GM23338 (cell line): ENCODE results near the gene COX10. TPM values are rescaled to one million over a fixed set of nuclear protein-coding genes. Genes with fewer than 3 reads are reported as not detected.

Experiments
- ATAC-seq: fragments of 200-7000 bp; cut with Tn5 transposase; 3 replicates; pipeline ENCODE4 v1.9.1; 2020
- DNase-seq: peaks from one replicate; pipeline ENCODE4 v3.0.0-alpha.2; 2015; ENCODE audit warnings: low spot score
- H2AFZ ChIP-seq: fragments of 200-600 bp; sonication (generic); 2 replicates; pipeline ENCODE4 v1.8.0; 2016; ENCODE audit warnings: antibody characterized with exemption, mild to moderate bottlenecking, moderate library complexity
- H3F3A ChIP-seq: fragments of 200-600 bp; sonication (generic); replicated peaks from 2 replicates; pipeline ENCODE4 v1.8.0; 2017; ENCODE audit warnings: antibody characterized with exemption, mixed run types, low read depth
- H3K27ac ChIP-seq: fragments of 200-600 bp; sonication (generic); 2 replicates; pipeline ENCODE4 v1.6.1; 2016; ENCODE audit warnings: low read depth
- H3K27me3 ChIP-seq: fragments of 200-600 bp; sonication (generic); 2 replicates; pipeline ENCODE4 v1.8.0; 2016; ENCODE audit warnings: mild to moderate bottlenecking, mixed run types, moderate library complexity; ENCODE audit not compliant: insufficient read depth
- H3K36me3 ChIP-seq: fragments of 200-600 bp; sonication (generic); 2 replicates; pipeline ENCODE4 v1.8.0; 2016; ENCODE audit warnings: mild to moderate bottlenecking; ENCODE audit not compliant: insufficient read depth
- H3K4me1 ChIP-seq: fragments of 200-600 bp; sonication (generic); 2 replicates; pipeline ENCODE4 v1.8.0; 2016; ENCODE audit warnings: mild to moderate bottlenecking, moderate library complexity; ENCODE audit not compliant: insufficient read depth
- H3K4me2 ChIP-seq: fragments of 200-600 bp; sonication (generic); 2 replicates; pipeline ENCODE4 v1.7.1; 2017; ENCODE audit warnings: mixed run types
- H3K4me3 ChIP-seq: fragments of 200-600 bp; sonication (generic); 2 replicates; pipeline ENCODE4 v1.6.1; 2016; ENCODE audit warnings: mixed run types
- H3K79me2 ChIP-seq: fragments of 200-600 bp; sonication (generic); replicated peaks from 2 replicates; pipeline ENCODE4 v1.8.0; 2017; ENCODE audit warnings: mild to moderate bottlenecking; ENCODE audit not compliant: insufficient read depth
- H3K9me2 ChIP-seq: fragments of 200-600 bp; sonication (generic); 2 replicates; pipeline ENCODE4 v1.8.0; 2017; ENCODE audit not compliant: insufficient read depth
- H4K20me1 ChIP-seq: fragments of 200-600 bp; sonication (generic); replicated peaks from 2 replicates; pipeline ENCODE4 v1.8.0; 2017; ENCODE audit warnings: mild to moderate bottlenecking; ENCODE audit not compliant: insufficient read depth
- H3K27ac Mint-ChIP-seq: 2 replicates; pipeline ENCODE4 v1.8.0; 2020; ENCODE audit warnings: inconsistent platforms, mild to moderate bottlenecking, moderate library complexity, mixed read lengths
- H3K27me3 Mint-ChIP-seq: 3 replicates; pipeline ENCODE4 v1.8.0; 2022; ENCODE audit warnings: low read depth, mild to moderate bottlenecking, moderate library complexity, mixed read lengths, inconsistent platforms; ENCODE audit not compliant: insufficient read depth, poor library complexity
- H3K36me3 Mint-ChIP-seq: 3 replicates; pipeline ENCODE4 v1.8.0; 2021; ENCODE audit warnings: low read depth, mild to moderate bottlenecking, inconsistent platforms, moderate library complexity, mixed read lengths
- H3K4me1 Mint-ChIP-seq: 3 replicates; pipeline ENCODE4 v1.8.0; 2020; ENCODE audit warnings: mild to moderate bottlenecking, inconsistent platforms, mixed read lengths
- H3K4me3 Mint-ChIP-seq: 3 replicates; pipeline ENCODE4 v1.8.0; 2021; ENCODE audit warnings: moderate library complexity, mild to moderate bottlenecking, inconsistent platforms, mixed read lengths
- H3K9me3 Mint-ChIP-seq: 3 replicates; pipeline ENCODE4 v1.8.0; 2020; ENCODE audit warnings: moderate library complexity, mild to moderate bottlenecking, inconsistent platforms, mixed read lengths
- CREB1 ChIP-seq: fragments of 250-450 bp; sonication (Bioruptor Pico); IDR thresholded peaks from 2 replicates; pipeline ENCODE4 v1.5.0; 2020; ENCODE audit warnings: low read depth, mild to moderate bottlenecking, moderate library complexity
- CTCF ChIP-seq, 2 experiments: fragments of 200-600 bp in 1 of 2; sonication (generic) in 1 of 2; conservative IDR thresholded peaks; 2 replicates each; pipeline versions ENCODE4 v1.5.1 to v1.6.1; 2016 to 2017; ENCODE audit warnings: antibody characterized with exemption in 2 of 2, low read depth in 2 of 2, mild to moderate bottlenecking in 2 of 2, moderate library complexity in 1 of 2
- ETS1 ChIP-seq: IDR thresholded peaks from 2 replicates; pipeline ENCODE4 v1.6.1; 2016; ENCODE audit warnings: antibody characterized with exemption
- EZH2 ChIP-seq: fragments of 200-600 bp; sonication (generic); IDR thresholded peaks from one replicate; pipeline ENCODE4 v1.8.0; 2017; ENCODE audit warnings: antibody characterized with exemption, mild to moderate bottlenecking, low read depth; ENCODE audit not compliant: unreplicated experiment
- EZH2phosphoT487 ChIP-seq: fragments of 200-600 bp; sonication (generic); IDR thresholded peaks from one replicate; pipeline ENCODE4 v1.8.1; 2018; ENCODE audit warnings: antibody characterized with exemption; ENCODE audit not compliant: unreplicated experiment
- JUNB ChIP-seq: IDR thresholded peaks from one replicate; pipeline ENCODE4 v1.6.1; 2016; ENCODE audit warnings: antibody characterized with exemption; ENCODE audit not compliant: unreplicated experiment
- NANOG ChIP-seq: IDR thresholded peaks from 2 replicates; pipeline ENCODE4 v1.6.1; 2016; ENCODE audit warnings: antibody characterized with exemption, borderline replicate concordance
- POLR2AphosphoS5 ChIP-seq: IDR thresholded peaks from 2 replicates; pipeline ENCODE4 v1.6.1; 2016; ENCODE audit warnings: antibody characterized with exemption, low read depth
- STAT1 ChIP-seq: IDR thresholded peaks from one replicate; pipeline ENCODE4 v1.6.1; 2016; ENCODE audit warnings: antibody characterized with exemption; ENCODE audit not compliant: unreplicated experiment
- ZNF114 ChIP-seq: fragments of 250-450 bp; sonication (Bioruptor Pico); IDR thresholded peaks from 2 replicates; pipeline ENCODE4 v1.5.0; 2020; ENCODE audit warnings: mild to moderate bottlenecking, moderate library complexity
- ZNF331 ChIP-seq: fragments of 250-450 bp; sonication (Bioruptor Pico); IDR thresholded peaks from 2 replicates; pipeline ENCODE4 v1.5.0; 2020; ENCODE audit warnings: low read depth, mild to moderate bottlenecking, moderate library complexity
- ZNF462 ChIP-seq: fragments of 250-450 bp; sonication (Bioruptor Pico); IDR thresholded peaks from 2 replicates; pipeline ENCODE4 v1.5.0; 2020; ENCODE audit warnings: mild to moderate bottlenecking, moderate library complexity
- polyA plus RNA-seq: library from polyadenylated mRNA; unstranded; fragments of >200 nt; fragmentation: Nextera tagmentation; extraction: Ambion mirVana; gene quantifications from 2 replicates; pipeline ENCODE4 v1.2.1, GENCODE V29; 2016
- total RNA-seq: library from RNA; depleted of rRNA; stranded (reverse); fragments of >200 nt; shearing (Covaris generic); gene quantifications from 2 replicates; pipeline ENCODE4 v1.2.3, GENCODE V29; 2014
- TF ChIP-seq, protein P1 (sequence below): IDR thresholded peaks from one replicate; pipeline ENCODE4 v1.6.1; 2018; ENCODE audit warnings: antibody characterized with exemption; ENCODE audit not compliant: unreplicated experiment

The COX10 gene
- total and polyA plus RNA-seq, 2 experiments from 2014 or later: 25.7 to 46.6 TPM

GRCh38 chr17:14245629-14246028 lies 176.3 kb downstream of the COX10 start:
- Histone ChIP-seq H3K36me3 (no peaks in the 10 kb centered on the region), H3K27ac (no peak overlapping the region), H4K20me1 (no peaks in the 10 kb centered on the region), H3K9me2 (peaks cover 2% of the 10 kb centered on the region), H3F3A (no peaks in the 10 kb centered on the region), H3K79me2 (no peaks in the 10 kb centered on the region), H3K4me3 (no peak overlapping the region), H3K27me3 (no peaks in the 10 kb centered on the region), H3K4me2 (no peak overlapping the region), H2AFZ (no peak overlapping the region), H3K4me1 (peaks cover 5% of the 10 kb centered on the region; the same call in 1 of the 2 replicates)
- Mint-ChIP-seq H3K36me3 (no peaks in the 10 kb centered on the region), H3K9me3 (no peaks in the 10 kb centered on the region), H3K27me3 (peaks cover 2% of the 10 kb centered on the region), H3K4me3 (no peak overlapping the region), H3K4me1 (peaks cover 2% of the 10 kb centered on the region; the same call in 1 of the 3 replicates), H3K27ac (no peak overlapping the region)
- TF ChIP-seq EZH2: no peak
- TF ChIP-seq ZNF114 (CRISPR knock-in tag): no peak
- TF ChIP-seq STAT1: no peak
- TF ChIP-seq JUNB: no peak
- TF ChIP-seq, protein P1, sequence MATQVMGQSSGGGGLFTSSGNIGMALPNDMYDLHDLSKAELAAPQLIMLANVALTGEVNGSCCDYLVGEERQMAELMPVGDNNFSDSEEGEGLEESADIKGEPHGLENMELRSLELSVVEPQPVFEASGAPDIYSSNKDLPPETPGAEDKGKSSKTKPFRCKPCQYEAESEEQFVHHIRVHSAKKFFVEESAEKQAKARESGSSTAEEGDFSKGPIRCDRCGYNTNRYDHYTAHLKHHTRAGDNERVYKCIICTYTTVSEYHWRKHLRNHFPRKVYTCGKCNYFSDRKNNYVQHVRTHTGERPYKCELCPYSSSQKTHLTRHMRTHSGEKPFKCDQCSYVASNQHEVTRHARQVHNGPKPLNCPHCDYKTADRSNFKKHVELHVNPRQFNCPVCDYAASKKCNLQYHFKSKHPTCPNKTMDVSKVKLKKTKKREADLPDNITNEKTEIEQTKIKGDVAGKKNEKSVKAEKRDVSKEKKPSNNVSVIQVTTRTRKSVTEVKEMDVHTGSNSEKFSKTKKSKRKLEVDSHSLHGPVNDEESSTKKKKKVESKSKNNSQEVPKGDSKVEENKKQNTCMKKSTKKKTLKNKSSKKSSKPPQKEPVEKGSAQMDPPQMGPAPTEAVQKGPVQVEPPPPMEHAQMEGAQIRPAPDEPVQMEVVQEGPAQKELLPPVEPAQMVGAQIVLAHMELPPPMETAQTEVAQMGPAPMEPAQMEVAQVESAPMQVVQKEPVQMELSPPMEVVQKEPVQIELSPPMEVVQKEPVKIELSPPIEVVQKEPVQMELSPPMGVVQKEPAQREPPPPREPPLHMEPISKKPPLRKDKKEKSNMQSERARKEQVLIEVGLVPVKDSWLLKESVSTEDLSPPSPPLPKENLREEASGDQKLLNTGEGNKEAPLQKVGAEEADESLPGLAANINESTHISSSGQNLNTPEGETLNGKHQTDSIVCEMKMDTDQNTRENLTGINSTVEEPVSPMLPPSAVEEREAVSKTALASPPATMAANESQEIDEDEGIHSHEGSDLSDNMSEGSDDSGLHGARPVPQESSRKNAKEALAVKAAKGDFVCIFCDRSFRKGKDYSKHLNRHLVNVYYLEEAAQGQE: no peak
- no peak for TF ChIP-seq EZH2phosphoT487
- TF ChIP-seq POLR2AphosphoS5: no peak
- TF ChIP-seq ZNF331: no peak
- no peak for TF ChIP-seq NANOG
- no peak for TF ChIP-seq CREB1 (CRISPR knock-in tag)
- TF ChIP-seq ETS1: no peak
- TF ChIP-seq CTCF (conservative IDR thresholded peaks at IDR 0.05; ENCODE audit: low read depth in 2 of 2): no peak
- no peak for TF ChIP-seq ZNF462 (CRISPR knock-in tag)
- no peak for ATAC-seq
- DNase-seq: no peak
